Upper lobe of left lung (tissue), 4 donors: ENCODE results near the gene SMAD3.

ENCODE experiments used
- CTCF ChIP-seq, 6 experiments: fragments of 450-650 bp in 4 of 6; fragments of 200-600 bp in 2 of 6; sonication (generic) in 2 of 6; IDR thresholded peaks; one replicate each; pipeline ENCODE4 v1.5.1; 2016 to 2019; ENCODE audit warnings: antibody characterized with exemption in 6 of 6
- EP300 ChIP-seq, 4 donors: sonication (generic); formaldehyde crosslinking; IDR thresholded peaks; one replicate each; pipeline ENCODE4 v1.5.1; 2017; ENCODE audit warnings: antibody characterized with exemption in 4 of 4, control low read depth in 2 of 4
- POLR2AphosphoS5 ChIP-seq, 2 donors: sonication (generic); formaldehyde crosslinking; IDR thresholded peaks; one replicate each; pipeline ENCODE4 v1.5.1; 2017; ENCODE audit warnings: antibody characterized with exemption in 2 of 2

GRCh38 chr15:67136802-67137201, 71.4 kb downstream of the SMAD3 start:
- TF ChIP-seq EP300 (IDR thresholded peaks at IDR 0.05) (no peak), CTCF (IDR thresholded peaks at IDR 0.05) (no peak), POLR2AphosphoS5 (IDR thresholded peaks at IDR 0.05) (no peak)
